T-helper 17 cell (primary cell): ENCODE measurements around the gene DDX20. TPM values are rescaled to one million over a fixed set of nuclear protein-coding genes. Genes with fewer than 3 reads are reported as not detected.

Experiments
- ATAC-seq: fragments of 150-1000 bp; cut with Tn5 transposase; 2 replicates; pipeline ENCODE4 v1.10.0; 2021; ENCODE audit warnings: mild to moderate bottlenecking, moderate library complexity
- DNase-seq, 3 donors: peaks; one replicate each; pipeline versions ENCODE4 v3.0.0 to v3.0.0-alpha.2; 2020 to 2021
- H3K9me3 ChIP-seq: one replicate; pipeline ENCODE4 v1.7.0; 2013; ENCODE audit warnings: low read length, mild to moderate bottlenecking; ENCODE audit not compliant: control insufficient read depth, poor library complexity, severe bottlenecking
- H3K27ac Mint-ChIP-seq: one replicate; pipeline ENCODE4 v1.8.0; 2022; ENCODE audit warnings: mild to moderate bottlenecking, moderate library complexity, mixed read lengths
- H3K27me3 Mint-ChIP-seq: one replicate; pipeline ENCODE4 v1.8.0; 2022; ENCODE audit warnings: mixed read lengths
- H3K36me3 Mint-ChIP-seq: one replicate; pipeline ENCODE4 v1.8.0; 2022; ENCODE audit warnings: low read depth, mixed read lengths
- H3K4me1 Mint-ChIP-seq: one replicate; pipeline ENCODE4 v1.8.0; 2022; ENCODE audit warnings: mild to moderate bottlenecking, mixed read lengths
- H3K4me3 Mint-ChIP-seq: one replicate; pipeline ENCODE4 v1.8.0; 2022; ENCODE audit warnings: mild to moderate bottlenecking, moderate library complexity, mixed read lengths
- total RNA-seq, 4 donors: library from RNA in 2 of 4; stranded (reverse) in 2 of 4; gene quantifications; one replicate each; pipeline ENCODE4 v1.2.3 and lab custom pipeline; 2022 to 2026

Gene DDX20
- total RNA-seq, 2 donors from 2014 or later = 20.6 to 24.7 TPM

GRCh38 chr1:111745675-111746613 lies 9.8 kb upstream of the DDX20 start:
- ATAC-seq (no peak), DNase-seq (no peak)
- Mint-ChIP-seq H3K27me3 (peaks cover 8% of the 10 kb centered on the region), H3K4me3 (no peak overlapping the region), H3K36me3 (no peaks in the 10 kb centered on the region), H3K4me1 (peaks cover 4% of the 10 kb centered on the region), H3K27ac (peak overlapping the region; percentile 6)
- H3K9me3 ChIP-seq = no peaks in the 10 kb centered on the region

GRCh38 chr1:111746614-111746999 lies 9.1 kb upstream of the DDX20 start:
- DNase-seq = no peak
- Mint-ChIP-seq H3K36me3 (no peaks in the 10 kb centered on the region), H3K27ac (no peak overlapping the region), H3K4me1 (peaks cover 2% of the 10 kb centered on the region), H3K4me3 (no peak overlapping the region), H3K27me3 (peaks cover 4% of the 10 kb centered on the region)
- H3K9me3 ChIP-seq = no peaks in the 10 kb centered on the region
- ATAC-seq = no peak

GRCh38 chr1:111747282-111747734 lies 8.4 kb upstream of the DDX20 start:
- peak; percentile 26 to 48 (median 28) for DNase-seq
- no peak overlapping the region for H3K4me3 Mint-ChIP-seq
- peaks cover 2% of the 10 kb centered on the region for H3K27me3 Mint-ChIP-seq
- no peak overlapping the region for H3K27ac Mint-ChIP-seq
- H3K4me1 Mint-ChIP-seq = peaks cover 2% of the 10 kb centered on the region
- ATAC-seq = peak; percentile 82
- no peaks in the 10 kb centered on the region for H3K36me3 Mint-ChIP-seq
- no peaks in the 10 kb centered on the region for H3K9me3 ChIP-seq

- ATAC-seq (no peak), DNase-seq (no peak)
- no peak overlapping the region for H3K27ac Mint-ChIP-seq
- H3K36me3 Mint-ChIP-seq = no peaks in the 10 kb centered on the region
- no peak overlapping the region for H3K4me3 Mint-ChIP-seq
- no peaks in the 10 kb centered on the region for H3K27me3 Mint-ChIP-seq
- no peaks in the 10 kb centered on the region for H3K9me3 ChIP-seq
- peaks cover 2% of the 10 kb centered on the region for H3K4me1 Mint-ChIP-seq
Measured at GRCh38 chr1:111747947-111748346, 7.8 kb upstream of the DDX20 start.

- Mint-ChIP-seq H3K27me3 (no peaks in the 10 kb centered on the region), H3K4me1 (peaks cover 9% of the 10 kb centered on the region), H3K27ac (no peak overlapping the region), H3K4me3 (no peak overlapping the region), H3K36me3 (no peaks in the 10 kb centered on the region)
- ATAC-seq = no peak
- no peaks in the 10 kb centered on the region for H3K9me3 ChIP-seq
- no peak for DNase-seq
Measured at GRCh38 chr1:111749628-111750027, 6.1 kb upstream of the DDX20 start.

- Mint-ChIP-seq H3K4me3 (no peak overlapping the region), H3K4me1 (peaks cover 14% of the 10 kb centered on the region), H3K27ac (peak overlapping the region; percentile 32), H3K27me3 (no peaks in the 10 kb centered on the region), H3K36me3 (no peaks in the 10 kb centered on the region)
- no peak for ATAC-seq
- DNase-seq = no peak
- no peaks in the 10 kb centered on the region for H3K9me3 ChIP-seq
Measured at GRCh38 chr1:111750856-111751255, 4.8 kb upstream of the DDX20 start.

- Mint-ChIP-seq H3K4me3 (no peak overlapping the region), H3K27me3 (no peaks in the 10 kb centered on the region), H3K36me3 (no peaks in the 10 kb centered on the region), H3K27ac (peak overlapping the region; percentile 32), H3K4me1 (peaks cover 22% of the 10 kb centered on the region)
- ATAC-seq (no peak), DNase-seq (no peak)
- no peaks in the 10 kb centered on the region for H3K9me3 ChIP-seq
Measured at GRCh38 chr1:111751906-111752575, 3.7 kb upstream of the DDX20 start.

GRCh38 chr1:111754984-111755330 lies 744 bp upstream of the DDX20 start:
- Mint-ChIP-seq H3K36me3 (peaks cover 3% of the 10 kb centered on the region), H3K27ac (peak overlapping the region; percentile 98), H3K27me3 (no peaks in the 10 kb centered on the region), H3K4me1 (peaks cover 26% of the 10 kb centered on the region), H3K4me3 (peak overlapping the region; percentile 99)
- DNase-seq (peak in 1 of 3 donors; percentile 18), ATAC-seq (peak; percentile 0)
- no peaks in the 10 kb centered on the region for H3K9me3 ChIP-seq

GRCh38 chr1:111756124-111756513 lies 418 bp downstream of the DDX20 start:
- H3K9me3 ChIP-seq = no peaks in the 10 kb centered on the region
- Mint-ChIP-seq H3K4me3 (peak overlapping the region; percentile 99), H3K36me3 (peaks cover 5% of the 10 kb centered on the region), H3K27me3 (no peaks in the 10 kb centered on the region), H3K4me1 (peaks cover 30% of the 10 kb centered on the region), H3K27ac (peak overlapping the region; percentile 98)
- ATAC-seq (peak; percentile 14), DNase-seq (no peak)

GRCh38 chr1:111758373-111758772 lies 2.7 kb downstream of the DDX20 start:
- no peak overlapping the region for H3K4me3 Mint-ChIP-seq
- ATAC-seq = no peak
- peaks cover 30% of the 10 kb centered on the region for H3K4me1 Mint-ChIP-seq
- H3K9me3 ChIP-seq = no peaks in the 10 kb centered on the region
- no peak for DNase-seq
- H3K27me3 Mint-ChIP-seq = no peaks in the 10 kb centered on the region
- H3K36me3 Mint-ChIP-seq = peaks cover 8% of the 10 kb centered on the region
- peak overlapping the region; percentile 57 for H3K27ac Mint-ChIP-seq

GRCh38 chr1:111761717-111762116 lies 6.0 kb downstream of the DDX20 start:
- no peak for DNase-seq
- H3K9me3 ChIP-seq = no peaks in the 10 kb centered on the region
- no peaks in the 10 kb centered on the region for H3K27me3 Mint-ChIP-seq
- peaks cover 10% of the 10 kb centered on the region for H3K36me3 Mint-ChIP-seq
- no peak overlapping the region for H3K27ac Mint-ChIP-seq
- no peak overlapping the region for H3K4me3 Mint-ChIP-seq
- peaks cover 12% of the 10 kb centered on the region for H3K4me1 Mint-ChIP-seq
- ATAC-seq = no peak

- Mint-ChIP-seq H3K27me3 (no peaks in the 10 kb centered on the region), H3K4me1 (peaks cover 10% of the 10 kb centered on the region), H3K4me3 (no peak overlapping the region), H3K27ac (peak overlapping the region; percentile 78), H3K36me3 (peaks cover 10% of the 10 kb centered on the region)
- DNase-seq (no peak), ATAC-seq (no peak)
- no peaks in the 10 kb centered on the region for H3K9me3 ChIP-seq
Measured at GRCh38 chr1:111762332-111762731, 6.6 kb downstream of the DDX20 start.

GRCh38 chr1:111768023-111768422 lies 12.3 kb downstream of the DDX20 start:
- Mint-ChIP-seq H3K27me3 (no peaks in the 10 kb centered on the region), H3K27ac (no peak overlapping the region), H3K4me1 (peaks cover 2% of the 10 kb centered on the region), H3K36me3 (peaks cover 2% of the 10 kb centered on the region), H3K4me3 (no peak overlapping the region)
- ATAC-seq (no peak), DNase-seq (no peak)
- H3K9me3 ChIP-seq = no peaks in the 10 kb centered on the region
